Mammary epithelial cell (primary cell): ENCODE measurements around the gene CNN2.

Experiments used
- EZH2 ChIP-seq: IDR thresholded peaks from 2 replicates; pipeline ENCODE4 v1.6.1; 2012; ENCODE audit warnings: low read length, inconsistent platforms, borderline replicate concordance
- TF ChIP-seq, protein P1 (sequence below), 2 donors: IDR thresholded peaks in 1 of 2; conservative IDR thresholded peaks in 1 of 2; 2 replicates each; pipeline ENCODE4 v1.5.1; 2011 to 2012; ENCODE audit warnings: inconsistent platforms in 2 of 2, low read length in 2 of 2, mild to moderate bottlenecking in 2 of 2, control low read depth in 1 of 2, low read depth in 1 of 2; ENCODE audit not compliant: insufficient read depth in 1 of 2; ENCODE audit errors: extremely low read depth in 1 of 2

- TF ChIP-seq, protein P1, sequence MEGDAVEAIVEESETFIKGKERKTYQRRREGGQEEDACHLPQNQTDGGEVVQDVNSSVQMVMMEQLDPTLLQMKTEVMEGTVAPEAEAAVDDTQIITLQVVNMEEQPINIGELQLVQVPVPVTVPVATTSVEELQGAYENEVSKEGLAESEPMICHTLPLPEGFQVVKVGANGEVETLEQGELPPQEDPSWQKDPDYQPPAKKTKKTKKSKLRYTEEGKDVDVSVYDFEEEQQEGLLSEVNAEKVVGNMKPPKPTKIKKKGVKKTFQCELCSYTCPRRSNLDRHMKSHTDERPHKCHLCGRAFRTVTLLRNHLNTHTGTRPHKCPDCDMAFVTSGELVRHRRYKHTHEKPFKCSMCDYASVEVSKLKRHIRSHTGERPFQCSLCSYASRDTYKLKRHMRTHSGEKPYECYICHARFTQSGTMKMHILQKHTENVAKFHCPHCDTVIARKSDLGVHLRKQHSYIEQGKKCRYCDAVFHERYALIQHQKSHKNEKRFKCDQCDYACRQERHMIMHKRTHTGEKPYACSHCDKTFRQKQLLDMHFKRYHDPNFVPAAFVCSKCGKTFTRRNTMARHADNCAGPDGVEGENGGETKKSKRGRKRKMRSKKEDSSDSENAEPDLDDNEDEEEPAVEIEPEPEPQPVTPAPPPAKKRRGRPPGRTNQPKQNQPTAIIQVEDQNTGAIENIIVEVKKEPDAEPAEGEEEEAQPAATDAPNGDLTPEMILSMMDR (conservative IDR thresholded peaks at IDR 0.05 in 1 of 2, IDR thresholded peaks at IDR 0.05 in 1 of 2; ENCODE audit: extremely low read depth in 1 of 2, insufficient read depth in 1 of 2, low read depth in 1 of 2, low read length in 2 of 2), result no peak
- no peak for TF ChIP-seq EZH2
These were observed 34.3 kb downstream of the CNN2 start for GRCh38 chr19:1060689-1061088.
